ENCODE measurements around the gene POLA2. TPM values are rescaled to one million over a fixed set of nuclear protein-coding genes. Genes with fewer than 3 reads are reported as not detected.

Gene POLA2, protein sequence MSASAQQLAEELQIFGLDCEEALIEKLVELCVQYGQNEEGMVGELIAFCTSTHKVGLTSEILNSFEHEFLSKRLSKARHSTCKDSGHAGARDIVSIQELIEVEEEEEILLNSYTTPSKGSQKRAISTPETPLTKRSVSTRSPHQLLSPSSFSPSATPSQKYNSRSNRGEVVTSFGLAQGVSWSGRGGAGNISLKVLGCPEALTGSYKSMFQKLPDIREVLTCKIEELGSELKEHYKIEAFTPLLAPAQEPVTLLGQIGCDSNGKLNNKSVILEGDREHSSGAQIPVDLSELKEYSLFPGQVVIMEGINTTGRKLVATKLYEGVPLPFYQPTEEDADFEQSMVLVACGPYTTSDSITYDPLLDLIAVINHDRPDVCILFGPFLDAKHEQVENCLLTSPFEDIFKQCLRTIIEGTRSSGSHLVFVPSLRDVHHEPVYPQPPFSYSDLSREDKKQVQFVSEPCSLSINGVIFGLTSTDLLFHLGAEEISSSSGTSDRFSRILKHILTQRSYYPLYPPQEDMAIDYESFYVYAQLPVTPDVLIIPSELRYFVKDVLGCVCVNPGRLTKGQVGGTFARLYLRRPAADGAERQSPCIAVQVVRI
- total RNA-seq, result 10 to 100 TPM; 47.7 to 55.2 TPM

DNA sequence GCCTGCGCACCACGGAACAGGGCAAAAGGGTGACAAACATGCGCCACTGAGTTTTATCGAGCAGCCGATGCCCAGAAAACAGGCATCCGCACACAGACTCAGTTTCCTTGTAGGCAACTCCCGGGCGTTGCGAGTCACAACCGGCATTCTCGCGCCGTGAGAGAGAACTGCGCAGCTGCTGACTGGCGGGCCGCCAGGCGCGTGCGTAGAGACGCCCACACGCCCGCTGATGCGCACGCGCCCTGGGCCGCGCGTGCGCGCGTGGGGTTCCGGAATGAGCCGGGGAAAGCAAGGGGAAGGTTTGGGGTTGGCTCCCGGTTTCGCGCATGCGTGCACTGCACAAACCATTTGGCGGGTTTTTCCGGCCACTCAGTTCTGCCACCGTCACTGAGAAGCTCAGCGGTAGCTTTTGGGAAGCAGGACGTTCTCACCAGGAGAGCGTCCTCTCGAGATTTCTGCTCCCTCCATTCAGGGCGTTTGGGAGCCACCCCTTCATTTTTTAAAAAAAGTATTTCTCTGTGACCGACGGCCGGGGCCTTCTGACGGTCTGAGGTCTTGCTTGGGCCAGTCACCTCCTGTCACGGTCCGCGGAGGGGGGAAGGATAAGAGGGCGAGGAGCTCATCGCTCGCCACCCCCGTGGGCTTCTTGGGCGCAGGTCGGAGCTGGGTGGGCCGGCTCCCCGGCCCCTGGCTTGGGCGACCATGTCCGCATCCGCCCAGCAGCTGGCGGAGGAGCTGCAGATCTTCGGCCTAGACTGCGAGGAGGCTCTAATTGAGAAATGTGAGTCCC lies at the start of gene POLA2:
Gene POLA2 (plus strand): TSS at position 372 of the 790 bp plus-strand sequence. CDS start 331 bp downstream, at position 703.
- peaks cover 63% of the 10 kb centered on the region for H3K4me1 Mint-ChIP-seq
- CTCF ChIA-PET, result interaction anchor here (1.0 to 2.1 kb wide), 9 partner anchors 12 to 245 kb away, joined by 3 to 7 read pairs (median 5); partner anchors contain the start of gene CDC42EP2
- peak; percentile 96 for DNase-seq
- no peaks in the 10 kb centered on the region for H3K27me3 Mint-ChIP-seq
- H3K4me3 Mint-ChIP-seq, result peak within 1 kb of the TSS; percentile 97
- no peaks in the 10 kb centered on the region for H3K9me3 Mint-ChIP-seq
- POLR2A ChIA-PET, result interaction anchor here (0.5 to 1.1 kb wide), 6 partner anchors 10 to 762 kb away, joined by 3 to 4 read pairs (median 4); partner anchors contain the start of genes MALAT1 and ZNHIT2
- peak within 1 kb of the TSS; percentile 95 for H3K27ac Mint-ChIP-seq
- peaks cover 20% of the 10 kb centered on the region for H3K36me3 Mint-ChIP-seq (ENCODE audit: low read depth)

DNA sequence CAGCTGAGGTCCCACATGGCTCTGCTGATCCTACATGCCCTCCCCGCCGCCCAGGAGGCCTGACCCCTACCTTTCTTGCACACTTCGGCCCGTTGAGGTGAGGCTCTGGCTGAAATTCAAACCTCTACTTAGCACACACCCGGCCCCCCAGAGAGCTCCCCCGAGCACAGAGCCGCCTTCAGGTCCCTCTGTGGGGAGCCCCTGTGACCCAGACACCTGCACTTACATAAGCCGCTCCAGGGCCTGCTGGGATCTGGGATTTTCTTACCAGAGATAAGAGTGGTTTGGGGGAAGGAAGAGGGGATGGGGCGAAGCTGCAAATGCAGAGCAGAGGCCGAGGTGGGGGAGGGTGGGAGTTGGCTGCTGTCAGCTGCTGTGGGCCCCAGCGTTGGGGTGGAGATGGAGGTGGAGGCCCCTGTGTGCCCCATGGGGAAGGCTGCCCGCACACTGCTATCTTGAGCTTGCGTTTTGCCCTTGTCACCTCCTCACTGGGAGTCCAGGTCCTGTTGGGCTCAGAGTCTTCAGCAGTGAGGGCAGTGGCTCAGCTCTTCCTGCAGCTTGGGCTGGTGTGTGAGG lies 49.4 kb upstream of the POLA2 start:
- CTCF ChIA-PET, result interaction anchor here (1.3 to 2.8 kb wide), 6 partner anchors 7 to 118 kb away, joined by 3 to 8 read pairs (median 4); no protein-coding TSS in a partner anchor
- POLR2A ChIA-PET, result no interaction called here
- H3K27me3 Mint-ChIP-seq, result no peaks in the 10 kb centered on the region
- no peak overlapping the region for H3K4me3 Mint-ChIP-seq
- no peak overlapping the region for H3K27ac Mint-ChIP-seq
- no peak for DNase-seq
- H3K9me3 Mint-ChIP-seq, result no peaks in the 10 kb centered on the region
- H3K36me3 Mint-ChIP-seq (ENCODE audit: low read depth), result peaks cover 12% of the 10 kb centered on the region
- peaks cover 19% of the 10 kb centered on the region for H3K4me1 Mint-ChIP-seq

DNA sequence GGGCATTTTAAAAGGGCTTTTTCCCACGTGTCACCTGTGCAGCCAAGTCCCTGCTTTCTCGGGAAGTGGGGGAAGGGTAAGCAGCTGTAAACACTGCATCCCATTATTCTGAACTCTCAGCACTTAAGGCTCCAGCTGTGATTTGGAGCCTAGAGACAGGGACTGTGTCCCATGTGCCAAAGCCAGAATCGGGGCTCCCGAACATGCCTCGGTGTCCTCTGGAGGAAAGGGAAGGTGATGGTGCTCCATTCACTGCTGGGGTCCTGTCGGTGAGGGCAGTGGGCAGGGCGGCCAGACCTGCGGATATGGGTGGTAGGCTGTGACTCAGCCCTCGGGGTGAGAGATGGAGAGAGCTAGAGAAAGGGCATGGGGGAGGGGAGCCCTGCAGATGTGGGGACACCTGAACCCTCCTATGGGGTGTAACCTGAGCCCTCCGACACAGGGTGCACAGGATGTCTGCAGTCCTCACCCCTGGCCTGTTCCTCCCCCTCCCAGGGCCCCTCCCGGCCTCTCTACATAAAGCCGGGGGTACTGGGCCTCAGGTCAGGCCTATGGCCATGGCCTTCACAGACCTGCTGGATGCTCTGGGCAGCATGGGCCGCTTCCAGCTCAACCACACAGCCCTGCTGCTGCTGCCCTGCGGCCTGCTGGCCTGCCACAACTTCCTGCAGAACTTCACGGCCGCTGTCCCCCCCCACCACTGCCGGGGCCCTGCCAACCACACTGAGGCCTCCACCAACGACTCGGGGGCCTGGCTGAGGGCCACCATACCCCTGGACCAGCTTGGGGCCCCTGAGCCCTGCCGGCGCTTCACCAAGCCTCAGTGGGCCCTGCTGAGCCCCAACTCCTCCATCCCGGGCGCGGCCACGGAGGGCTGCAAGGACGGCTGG lies 48.2 kb upstream of the POLA2 start:
- Mint-ChIP-seq H3K36me3 (ENCODE audit: low read depth) (peaks cover 9% of the 10 kb centered on the region), H3K27me3 (no peaks in the 10 kb centered on the region), H3K4me1 (peaks cover 19% of the 10 kb centered on the region), H3K4me3 (no peak overlapping the region), H3K9me3 (no peaks in the 10 kb centered on the region), H3K27ac (peak overlapping the region; percentile 14)
- no peak for DNase-seq
- ChIA-PET CTCF (interaction anchor here (1.5 kb wide), 1 partner anchor 9 kb away, joined by 4 read pairs; no protein-coding TSS in a partner anchor), POLR2A (no interaction called here)

DNA sequence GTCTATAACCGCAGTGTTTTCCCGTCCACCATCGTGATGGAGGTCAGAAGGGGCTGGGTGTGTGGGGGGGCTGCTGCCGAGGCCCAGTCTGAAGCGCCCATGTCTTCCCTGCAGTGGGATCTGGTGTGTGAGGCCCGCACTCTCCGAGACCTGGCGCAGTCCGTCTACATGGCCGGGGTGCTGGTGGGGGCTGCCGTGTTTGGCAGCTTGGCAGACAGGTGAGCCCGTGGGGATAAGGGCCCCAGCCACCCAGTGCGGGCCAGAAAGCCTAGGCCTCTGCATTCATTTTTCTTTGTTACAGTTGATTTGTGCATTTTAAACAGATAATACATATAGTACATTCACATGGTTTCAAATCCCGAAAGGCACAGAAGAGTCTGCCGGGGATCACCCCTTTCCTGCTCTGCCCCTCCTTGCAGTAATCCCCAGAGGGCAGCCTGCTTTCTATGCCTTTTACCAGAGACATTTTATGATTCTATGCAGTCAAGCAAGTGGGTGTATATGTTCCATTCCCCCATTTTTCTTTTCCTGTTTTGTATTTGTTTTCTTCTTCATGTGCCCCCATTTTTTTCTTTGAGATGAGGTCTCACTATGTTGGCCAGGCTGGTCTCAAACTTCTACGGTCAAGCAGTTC lies 47.4 kb upstream of the POLA2 start:
- Mint-ChIP-seq H3K36me3 (ENCODE audit: low read depth) (peaks cover 4% of the 10 kb centered on the region), H3K4me3 (no peak overlapping the region), H3K4me1 (peaks cover 14% of the 10 kb centered on the region), H3K27ac (peak overlapping the region; percentile 21), H3K27me3 (no peaks in the 10 kb centered on the region), H3K9me3 (no peaks in the 10 kb centered on the region)
- ChIA-PET POLR2A (no interaction called here), CTCF (no interaction called here)
- DNase-seq, result no peak

DNA sequence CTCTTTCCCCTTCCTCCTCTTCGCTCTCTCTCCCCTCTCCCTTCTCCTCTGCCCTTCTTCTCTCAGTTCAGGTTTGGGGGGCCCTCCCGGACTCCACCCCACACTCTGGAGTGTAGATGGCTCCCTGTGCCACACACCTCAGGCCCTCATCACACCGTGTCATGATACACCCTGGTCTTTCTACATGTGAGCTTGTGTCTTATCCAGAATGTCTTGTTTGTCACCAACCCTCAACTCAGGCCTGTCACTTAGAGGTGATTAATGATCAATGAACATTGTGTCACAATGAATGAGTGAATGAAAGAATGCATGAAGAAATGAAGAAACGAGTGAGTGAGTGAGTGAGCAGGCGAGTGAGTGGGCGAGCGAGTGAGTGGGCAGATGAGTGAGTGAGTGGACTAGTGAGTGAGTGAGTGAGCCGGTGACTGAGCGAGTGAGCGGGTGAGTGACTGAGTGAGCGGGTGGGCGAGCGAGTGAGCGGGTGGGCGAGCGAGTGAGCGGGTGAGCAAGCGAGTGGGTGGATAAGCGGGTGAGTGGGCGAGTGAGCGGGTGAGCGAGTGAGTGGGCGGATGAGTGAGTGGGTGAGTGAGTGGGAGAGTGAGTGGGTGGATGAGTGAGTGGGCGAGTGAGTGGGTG lies 46.2 kb upstream of the POLA2 start:
- Mint-ChIP-seq H3K4me1 (peaks cover 22% of the 10 kb centered on the region), H3K27me3 (no peaks in the 10 kb centered on the region), H3K36me3 (ENCODE audit: low read depth) (peaks cover 3% of the 10 kb centered on the region), H3K4me3 (no peak overlapping the region), H3K9me3 (no peaks in the 10 kb centered on the region), H3K27ac (peak overlapping the region; percentile 52)
- no peak for DNase-seq
- CTCF ChIA-PET, result no interaction called here
- POLR2A ChIA-PET, result no interaction called here

DNA sequence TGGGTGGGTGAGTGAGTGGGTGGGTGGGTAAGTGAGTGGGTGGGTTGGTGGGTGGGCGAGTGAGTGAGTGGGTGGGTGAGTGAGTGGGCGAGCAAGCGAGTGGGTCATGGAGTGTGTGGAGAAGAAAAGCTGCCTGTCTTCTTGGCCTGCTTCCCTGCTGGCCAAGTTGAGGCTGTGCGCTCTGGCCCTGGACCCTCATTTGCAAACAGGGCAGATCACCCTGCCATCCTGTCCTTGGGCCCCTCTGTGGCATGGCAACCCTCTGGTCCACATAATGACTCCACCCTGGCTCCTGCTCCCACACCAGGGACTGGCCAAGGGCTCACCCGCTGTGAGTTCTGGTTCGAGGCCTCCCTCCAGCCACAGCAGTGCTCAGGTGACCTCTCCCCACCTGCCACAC lies 44.9 kb upstream of the POLA2 start:
- POLR2A ChIA-PET, result no interaction called here
- CTCF ChIA-PET, result no interaction called here
- no peak for DNase-seq

DNA sequence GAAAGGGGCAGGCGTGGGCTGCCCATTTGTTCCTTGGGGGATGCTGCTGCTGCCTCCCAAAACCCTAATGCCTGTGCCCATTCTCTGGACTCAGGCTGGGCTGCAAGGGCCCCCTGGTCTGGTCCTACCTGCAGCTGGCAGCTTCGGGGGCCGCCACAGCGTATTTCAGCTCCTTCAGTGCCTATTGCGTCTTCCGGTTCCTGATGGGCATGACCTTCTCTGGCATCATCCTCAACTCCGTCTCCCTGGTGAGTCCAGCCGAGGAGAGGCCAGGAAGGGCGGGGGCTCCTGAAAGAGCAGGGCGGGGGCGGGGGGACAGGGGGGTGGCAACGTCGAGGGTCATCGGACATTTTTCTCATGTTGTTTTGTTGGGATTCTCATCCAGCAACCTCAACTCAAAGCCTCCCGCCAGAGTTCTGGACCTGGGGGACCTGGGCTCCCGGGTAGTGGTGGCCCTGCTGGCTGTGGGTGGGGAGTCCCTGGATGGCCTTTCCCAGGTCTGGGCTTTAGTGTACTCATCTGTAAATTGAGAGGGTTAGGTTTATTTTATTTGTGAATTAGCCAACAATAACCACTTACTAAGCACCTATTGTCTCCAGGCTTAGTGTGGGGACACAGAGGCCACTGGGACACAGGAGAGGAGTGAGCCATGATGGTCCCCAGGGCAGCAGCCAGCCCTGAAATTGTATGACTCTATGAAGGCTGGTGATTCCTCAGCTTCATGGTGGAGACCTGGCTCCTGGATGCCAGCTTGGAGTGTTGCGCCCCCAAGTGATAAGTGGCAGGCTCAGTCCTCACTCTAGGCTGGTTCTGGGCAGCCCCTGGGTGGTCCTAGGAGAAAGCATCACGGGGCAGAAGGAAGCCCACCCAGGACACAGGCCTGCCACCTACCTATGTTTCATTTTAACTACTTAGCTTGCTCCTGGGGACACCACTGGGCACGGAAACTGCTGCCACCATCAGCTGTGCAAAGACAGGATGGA lies 44.0 kb upstream of the POLA2 start:
- ChIA-PET POLR2A (no interaction called here), CTCF (interaction anchor here (2.3 kb wide), 1 partner anchor 33 kb away, joined by 8 read pairs; no protein-coding TSS in a partner anchor)
- H3K9me3 Mint-ChIP-seq, result no peaks in the 10 kb centered on the region
- H3K36me3 Mint-ChIP-seq (ENCODE audit: low read depth), result no peaks in the 10 kb centered on the region
- peaks cover 27% of the 10 kb centered on the region for H3K4me1 Mint-ChIP-seq
- no peak overlapping the region for H3K4me3 Mint-ChIP-seq
- no peak for DNase-seq
- H3K27ac Mint-ChIP-seq, result no peak overlapping the region
- no peaks in the 10 kb centered on the region for H3K27me3 Mint-ChIP-seq

More for the DNA sequence above, 44.9 kb upstream of the POLA2 start:
- Mint-ChIP-seq H3K36me3 (ENCODE audit: low read depth) (no peaks in the 10 kb centered on the region), H3K4me1 (peaks cover 24% of the 10 kb centered on the region), H3K4me3 (no peak overlapping the region), H3K9me3 (no peaks in the 10 kb centered on the region), H3K27ac (no peak overlapping the region), H3K27me3 (no peaks in the 10 kb centered on the region)

DNA sequence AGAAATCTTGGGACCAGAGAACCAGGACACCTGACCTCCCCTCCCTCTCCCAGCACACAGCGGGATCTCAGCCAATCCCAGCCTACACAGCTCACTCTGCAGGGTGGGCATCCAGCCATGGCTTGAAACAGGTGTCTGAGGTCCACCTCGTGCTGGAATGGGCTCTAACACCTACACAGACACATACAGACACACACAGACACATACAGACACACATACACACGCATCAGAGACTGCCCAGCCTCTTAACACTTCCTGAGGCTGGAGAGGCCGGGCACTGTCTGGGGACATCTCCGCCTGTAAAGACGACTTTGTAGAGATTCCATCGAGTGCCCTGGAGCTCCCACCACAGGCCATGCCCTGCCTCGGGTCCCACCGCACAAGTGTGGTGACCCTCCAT lies 43.3 kb upstream of the POLA2 start:
- no peaks in the 10 kb centered on the region for H3K36me3 Mint-ChIP-seq (ENCODE audit: low read depth)
- H3K9me3 Mint-ChIP-seq, result no peaks in the 10 kb centered on the region
- ChIA-PET CTCF (interaction anchor here (2.3 kb wide), 1 partner anchor 32 kb away, joined by 8 read pairs; no protein-coding TSS in a partner anchor), POLR2A (no interaction called here)
- H3K27ac Mint-ChIP-seq, result no peak overlapping the region
- DNase-seq, result no peak
- H3K4me3 Mint-ChIP-seq, result no peak overlapping the region
- H3K27me3 Mint-ChIP-seq, result no peaks in the 10 kb centered on the region
- H3K4me1 Mint-ChIP-seq, result peaks cover 28% of the 10 kb centered on the region

DNA sequence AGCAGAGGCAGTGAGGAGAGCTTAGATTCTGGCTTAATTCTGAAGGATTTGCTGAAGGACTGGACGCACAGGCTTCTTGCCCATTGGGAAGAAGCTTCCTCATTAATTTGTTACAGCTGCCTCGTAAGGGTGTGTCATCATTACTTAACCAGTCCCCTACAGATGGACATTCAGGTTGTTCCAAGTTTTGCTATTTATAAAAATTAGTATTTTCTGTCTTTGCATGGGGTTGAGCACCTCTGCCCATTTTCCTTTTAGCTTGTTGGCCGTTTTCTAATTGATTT lies 41.9 kb upstream of the POLA2 start:
- CTCF ChIA-PET, result interaction anchor here (1.0 to 2.3 kb wide), 4 partner anchors 9 to 110 kb away, joined by 3 to 8 read pairs (median 6); no protein-coding TSS in a partner anchor
- no peak for DNase-seq
- Mint-ChIP-seq H3K27ac (no peak overlapping the region), H3K4me3 (no peak overlapping the region), H3K36me3 (ENCODE audit: low read depth) (no peaks in the 10 kb centered on the region), H3K4me1 (peaks cover 21% of the 10 kb centered on the region), H3K9me3 (no peaks in the 10 kb centered on the region), H3K27me3 (no peaks in the 10 kb centered on the region)
- POLR2A ChIA-PET, result no interaction called here

DNA sequence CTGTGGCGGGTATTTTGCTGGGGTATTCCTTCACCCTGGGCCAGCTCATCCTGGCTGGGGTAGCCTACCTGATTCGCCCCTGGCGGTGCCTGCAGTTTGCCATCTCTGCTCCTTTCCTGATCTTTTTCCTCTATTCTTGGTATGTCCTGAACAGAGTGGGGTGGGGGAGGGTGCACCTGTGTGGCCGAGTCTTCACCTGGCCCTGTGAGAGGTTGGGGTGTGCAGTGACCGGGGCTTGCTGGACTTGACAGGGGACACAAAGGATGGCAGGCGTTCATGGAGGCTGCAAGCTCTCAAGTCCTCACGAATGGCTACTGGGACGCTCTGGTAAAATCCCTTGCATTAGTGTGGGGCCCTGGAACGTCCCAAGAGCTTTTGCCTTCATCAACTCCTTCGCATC lies 40.7 kb upstream of the POLA2 start:
- Mint-ChIP-seq H3K4me1 (peaks cover 30% of the 10 kb centered on the region), H3K27me3 (peaks cover 6% of the 10 kb centered on the region), H3K36me3 (ENCODE audit: low read depth) (no peaks in the 10 kb centered on the region), H3K27ac (no peak overlapping the region), H3K9me3 (no peaks in the 10 kb centered on the region), H3K4me3 (no peak overlapping the region)
- ChIA-PET POLR2A (no interaction called here), CTCF (interaction anchor here (0.6 to 2.1 kb wide), 6 partner anchors 10 to 146 kb away, joined by 3 to 8 read pairs (median 4); partner anchors contain the start of gene DPF2)
- DNase-seq, result no peak
